Body of pancreas (tissue), 4 donors: ENCODE results near the gene TBCK.

Experiments used
- POLR2A ChIP-seq, 3 donors: fragments of 450-650 bp; IDR thresholded peaks; one replicate each; pipeline ENCODE4 v1.6.1; 2016; ENCODE audit warnings: antibody characterized with exemption in 3 of 3, mild to moderate bottlenecking in 2 of 3
- TF ChIP-seq, protein P1 (sequence below), 7 experiments: fragments of 450-650 bp in 4 of 7; fragments of 200-600 bp in 3 of 7; sonication (generic) in 3 of 7; IDR thresholded peaks; one replicate each; pipeline ENCODE4 v1.5.1; 2016 to 2019; ENCODE audit warnings: antibody characterized with exemption in 7 of 7

GRCh38 chr4:106136777-106137331, 179.2 kb downstream of the TBCK start:
- TF ChIP-seq, protein P1, sequence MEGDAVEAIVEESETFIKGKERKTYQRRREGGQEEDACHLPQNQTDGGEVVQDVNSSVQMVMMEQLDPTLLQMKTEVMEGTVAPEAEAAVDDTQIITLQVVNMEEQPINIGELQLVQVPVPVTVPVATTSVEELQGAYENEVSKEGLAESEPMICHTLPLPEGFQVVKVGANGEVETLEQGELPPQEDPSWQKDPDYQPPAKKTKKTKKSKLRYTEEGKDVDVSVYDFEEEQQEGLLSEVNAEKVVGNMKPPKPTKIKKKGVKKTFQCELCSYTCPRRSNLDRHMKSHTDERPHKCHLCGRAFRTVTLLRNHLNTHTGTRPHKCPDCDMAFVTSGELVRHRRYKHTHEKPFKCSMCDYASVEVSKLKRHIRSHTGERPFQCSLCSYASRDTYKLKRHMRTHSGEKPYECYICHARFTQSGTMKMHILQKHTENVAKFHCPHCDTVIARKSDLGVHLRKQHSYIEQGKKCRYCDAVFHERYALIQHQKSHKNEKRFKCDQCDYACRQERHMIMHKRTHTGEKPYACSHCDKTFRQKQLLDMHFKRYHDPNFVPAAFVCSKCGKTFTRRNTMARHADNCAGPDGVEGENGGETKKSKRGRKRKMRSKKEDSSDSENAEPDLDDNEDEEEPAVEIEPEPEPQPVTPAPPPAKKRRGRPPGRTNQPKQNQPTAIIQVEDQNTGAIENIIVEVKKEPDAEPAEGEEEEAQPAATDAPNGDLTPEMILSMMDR (IDR thresholded peaks at IDR 0.05): no peak
- no peak for TF ChIP-seq POLR2A (IDR thresholded peaks at IDR 0.05)
